GM18951 (cell line): Measurements from ENCODE around the gene ACVR1.
"Not testable (repeated sequence)": the region's sequence is repeated elsewhere in the genome, so short reads cannot be mapped to it uniquely, and the experiment has no call there.

Source experiments
- POLR2A ChIP-seq: IDR thresholded peaks from 4 replicates; pipeline ENCODE4 v1.6.1; 2011; ENCODE audit warnings: mild to moderate bottlenecking; ENCODE audit not compliant: insufficient read length, insufficient read depth; ENCODE audit errors: extremely low read depth
- in situ Hi-C: fragments of 300-500 bp; cut with MboI; formaldehyde crosslinking; loops from one replicate; pipeline ENCODE4 v1.12.0; 2022; ENCODE audit warnings: low sequenced_read_pairs, mixed read lengths, inconsistent platforms; ENCODE audit not compliant: unreplicated experiment

The ACVR1 gene

DNA sequence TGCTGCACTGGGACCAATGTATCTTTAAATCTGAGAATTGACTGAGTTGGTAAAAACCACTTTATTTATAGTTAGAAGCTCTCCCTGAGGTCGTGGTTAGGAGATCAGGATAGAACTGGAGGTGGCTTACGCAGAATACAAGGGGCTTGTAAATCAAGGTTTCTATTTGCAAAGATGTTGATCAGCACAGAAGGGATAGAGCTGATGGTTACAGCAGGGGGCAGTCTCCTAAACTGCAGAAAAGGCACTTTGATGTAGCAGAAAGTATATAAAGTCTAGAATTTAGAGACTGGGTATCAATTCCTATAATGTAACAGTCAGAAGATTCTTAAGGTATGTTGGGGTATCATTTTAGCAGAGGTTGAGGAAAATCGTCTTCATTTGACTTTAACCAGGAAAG lies 25.2 kb upstream of the ACVR1 start:
- TF ChIP-seq POLR2A = no peak
- in situ Hi-C loops = no loop called here

DNA sequence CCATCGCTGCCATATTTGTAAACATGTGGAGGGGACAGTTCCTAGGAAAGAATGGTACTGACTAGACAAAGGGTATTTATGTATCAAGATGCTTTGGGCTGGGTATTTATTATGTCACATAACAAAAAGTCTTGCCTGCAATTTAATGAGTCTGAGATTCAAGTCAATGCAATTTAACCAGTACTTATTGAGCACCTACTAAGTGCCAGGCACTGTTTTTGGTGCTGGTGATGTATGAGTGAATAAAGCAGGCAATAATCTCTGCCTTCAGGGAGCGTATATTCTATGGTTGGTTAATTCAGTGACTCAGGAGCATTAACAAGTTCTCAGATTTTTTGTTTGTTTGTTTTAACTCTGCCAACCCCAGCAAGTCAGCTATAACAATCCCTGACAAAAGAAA lies 24.6 kb upstream of the ACVR1 start:
- no peak for TF ChIP-seq POLR2A

DNA sequence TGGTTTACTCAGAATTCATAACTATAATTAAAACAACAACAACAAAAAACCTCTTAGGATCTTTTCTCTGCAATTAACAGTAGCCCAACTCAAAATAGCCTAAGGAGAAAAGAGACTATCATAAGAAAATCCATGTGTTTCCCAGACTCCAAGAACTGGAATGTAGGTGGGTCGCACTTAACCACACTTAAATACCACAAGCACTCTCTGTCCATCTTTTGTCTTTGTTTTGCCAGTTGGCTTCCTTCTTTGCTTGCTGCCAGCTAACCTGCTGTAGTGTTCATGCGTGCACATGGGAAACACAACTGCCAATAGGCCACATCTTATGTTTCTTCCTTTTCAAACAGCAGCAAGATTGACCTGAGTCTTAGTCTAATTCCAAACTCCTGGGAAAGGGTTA lies 24.1 kb upstream of the ACVR1 start:
- in situ Hi-C loops = no loop called here
- no peak for TF ChIP-seq POLR2A

More for the DNA sequence above, 24.6 kb upstream of the ACVR1 start:
- in situ Hi-C loops = no loop called here

DNA sequence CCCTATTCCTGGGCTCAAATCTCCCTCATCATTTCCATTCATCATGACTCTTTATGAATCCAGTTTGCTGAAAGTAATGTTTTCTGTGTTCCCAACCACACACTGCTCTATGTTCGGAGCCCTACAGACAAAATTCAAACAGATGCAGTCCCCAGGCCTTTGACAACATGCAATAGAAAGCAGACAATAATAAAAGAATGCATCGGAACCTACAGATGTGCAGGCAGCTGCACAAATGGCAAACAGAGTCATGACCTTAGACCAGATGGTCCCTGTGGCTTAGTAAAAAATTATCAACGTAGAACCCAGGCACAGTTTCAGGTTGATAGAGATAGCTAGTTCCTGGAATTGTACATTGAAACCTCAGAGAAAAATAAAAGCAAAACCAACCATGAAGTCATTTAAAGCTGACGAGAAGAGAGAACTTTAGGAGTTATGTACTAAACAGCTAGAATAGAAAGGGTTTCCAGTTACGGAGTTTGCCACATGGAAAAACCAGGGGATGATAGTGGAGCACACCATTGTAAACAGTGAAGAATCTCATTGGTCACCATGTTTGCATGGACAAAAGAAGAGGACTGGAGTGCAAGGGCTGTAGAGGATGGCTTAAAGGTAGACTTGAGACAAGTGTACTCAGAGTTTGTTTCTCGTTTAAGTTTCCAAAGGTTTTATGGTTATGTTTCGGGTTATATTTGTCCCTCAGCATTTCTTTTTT lies 23.2 kb upstream of the ACVR1 start:
- no peak for TF ChIP-seq POLR2A
- in situ Hi-C loops = no loop called here

DNA sequence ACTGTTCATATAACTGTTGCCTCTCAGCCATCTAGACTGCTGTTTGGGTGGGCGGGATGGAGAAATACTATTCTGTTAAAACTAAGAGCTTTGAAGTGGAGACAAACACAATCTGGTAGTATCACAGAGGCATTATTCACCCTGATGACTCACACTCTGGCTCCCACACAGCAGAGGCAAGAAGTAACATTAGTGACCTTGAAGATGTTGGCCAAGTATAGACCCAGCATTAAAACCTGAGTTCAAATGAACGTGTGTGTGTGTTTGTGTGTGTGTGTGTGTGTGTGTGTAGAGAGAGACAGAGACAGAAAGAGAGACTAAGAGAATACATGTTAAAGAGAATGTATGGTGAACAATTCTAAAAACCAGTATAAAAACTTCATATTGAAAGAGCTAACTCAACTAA lies 22.5 kb upstream of the ACVR1 start:
- in situ Hi-C loops = no loop called here
- TF ChIP-seq POLR2A = no peak

DNA sequence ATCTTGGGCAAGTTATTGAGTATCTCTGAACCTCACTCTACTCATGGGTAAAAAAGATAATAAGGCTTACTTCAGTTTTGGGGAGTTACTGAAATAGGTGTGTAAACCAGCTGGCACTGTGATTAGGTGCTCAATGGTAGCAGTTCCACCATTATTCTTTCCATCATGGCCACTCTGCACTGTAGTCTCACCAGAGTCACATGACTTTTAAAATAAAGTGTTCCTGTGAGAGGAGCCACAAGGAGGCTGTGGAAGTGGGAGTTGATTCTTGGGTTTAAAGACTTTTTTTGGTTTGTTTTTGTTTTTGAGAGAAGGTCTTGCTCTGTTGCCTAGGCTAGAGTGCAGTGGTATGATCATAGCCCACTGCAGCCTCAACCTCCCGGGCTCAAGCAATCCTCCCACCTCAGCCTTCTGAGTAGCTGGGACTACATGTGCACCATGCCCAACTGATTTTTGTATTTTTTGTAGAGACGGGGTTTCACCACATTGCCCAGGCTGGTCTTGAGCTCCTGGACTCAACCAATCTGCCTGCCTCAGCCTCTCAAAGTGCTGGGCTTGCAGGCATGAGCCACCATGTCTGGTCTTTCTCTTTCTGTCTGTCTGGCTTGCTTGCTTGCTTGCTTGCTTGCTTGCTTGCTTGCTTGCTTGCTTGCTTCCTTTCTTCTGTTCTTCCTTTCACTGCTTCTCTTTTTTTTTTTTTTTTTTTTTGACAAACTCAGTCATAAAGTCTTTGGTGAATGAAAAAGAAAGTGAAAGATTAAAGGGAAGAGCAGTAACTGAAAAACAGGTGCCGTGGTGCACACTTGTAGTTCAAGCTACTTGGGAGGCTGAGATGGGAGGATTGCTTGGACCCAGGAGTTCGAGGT lies 21.2 kb upstream of the ACVR1 start:
- no peak for TF ChIP-seq POLR2A
- in situ Hi-C loops = no loop called here

DNA sequence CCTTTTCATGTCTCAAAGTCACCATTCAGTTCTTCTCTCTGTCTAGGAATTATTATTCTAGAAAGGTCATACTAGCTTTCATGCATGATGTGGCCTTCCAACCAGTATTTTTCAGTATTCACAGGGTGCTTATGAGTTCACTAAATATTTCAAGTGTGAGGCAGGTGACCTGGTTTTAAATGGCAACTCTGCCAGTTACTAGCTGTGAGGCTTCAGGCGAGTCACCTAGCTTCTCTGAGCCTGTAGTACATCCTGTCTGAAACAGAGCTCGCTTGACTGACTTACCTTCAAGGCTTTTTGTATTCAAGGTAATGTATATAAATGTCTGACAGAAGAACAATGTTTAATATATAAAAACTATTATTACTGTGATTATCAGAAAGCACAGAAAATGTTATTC lies 19.4 kb upstream of the ACVR1 start:
- no peak for TF ChIP-seq POLR2A
- in situ Hi-C loops = no loop called here

DNA sequence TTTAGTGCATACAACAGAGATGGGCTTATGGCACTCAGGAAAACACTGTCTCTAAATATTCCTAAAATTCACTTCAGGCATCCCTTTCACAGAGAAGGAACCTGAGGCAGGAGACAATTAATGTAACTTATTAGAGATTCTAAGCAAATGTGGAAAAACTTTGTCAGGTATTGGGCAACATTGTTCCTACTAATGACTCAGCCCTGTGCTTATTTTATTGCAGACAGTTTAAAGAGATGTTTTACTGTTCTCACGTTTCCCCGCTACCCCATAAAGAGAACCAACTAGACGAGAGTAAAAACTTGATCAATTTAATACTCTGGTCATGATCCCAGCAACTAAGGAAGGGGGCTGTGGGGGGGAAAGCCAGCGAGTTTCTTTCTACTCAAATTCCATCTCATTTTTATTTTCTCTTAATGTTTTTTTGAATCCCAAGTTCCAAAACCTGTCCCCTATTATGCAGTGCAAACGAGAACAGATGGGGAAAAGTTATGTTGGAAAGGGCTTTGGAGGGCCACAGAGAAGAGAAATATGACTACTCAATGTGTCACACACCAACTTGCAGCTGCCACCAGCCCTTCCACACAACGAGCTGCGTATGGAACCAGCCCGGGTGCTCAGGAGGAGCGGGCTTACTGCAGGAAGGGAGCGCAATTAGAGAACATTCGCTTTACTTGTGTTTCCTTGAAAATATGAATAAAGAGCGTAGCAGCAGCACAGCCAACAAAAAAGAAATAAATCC lies 18.7 kb upstream of the ACVR1 start:
- in situ Hi-C loops = no loop called here
- TF ChIP-seq POLR2A = no peak

DNA sequence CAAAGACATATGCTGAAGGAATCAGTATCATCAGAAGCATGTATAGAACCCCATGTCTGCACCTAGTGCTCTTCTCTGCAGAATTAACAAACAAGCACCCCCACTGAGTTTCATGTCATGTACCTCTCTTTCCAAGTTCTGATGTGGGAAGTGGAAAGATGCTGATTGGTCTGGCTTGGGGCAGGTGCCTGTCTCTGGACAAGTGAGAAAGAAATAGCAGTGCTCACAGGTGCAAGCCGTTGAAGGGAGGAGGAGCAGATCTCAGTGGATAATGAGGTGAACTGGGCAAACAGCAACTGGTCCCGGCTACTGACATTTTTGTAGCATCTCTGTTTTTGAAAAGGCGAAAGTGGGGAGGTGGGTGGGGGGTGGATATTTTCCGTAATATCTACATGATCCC lies 17.5 kb upstream of the ACVR1 start:
- in situ Hi-C loops = no loop called here
- TF ChIP-seq POLR2A = no peak

DNA sequence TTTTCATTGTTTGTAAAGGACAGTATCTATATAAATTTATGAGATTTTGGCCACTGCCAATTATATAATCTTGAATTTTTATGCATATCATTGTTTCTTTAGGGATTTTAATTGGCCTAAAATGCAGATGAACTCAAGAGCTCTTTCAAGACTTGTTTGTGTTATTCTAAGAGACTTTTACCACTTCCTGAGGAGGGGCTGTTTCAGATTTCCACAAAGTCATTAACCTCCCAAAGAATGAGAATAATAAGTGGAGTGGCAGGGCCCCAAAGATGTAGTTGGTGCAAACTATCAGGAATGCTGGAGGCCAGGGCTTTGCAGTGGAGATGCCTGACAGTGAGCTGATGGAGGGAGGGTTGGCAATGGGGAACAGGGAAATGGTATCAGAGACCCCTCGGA lies 15.5 kb upstream of the ACVR1 start:
- TF ChIP-seq POLR2A = no peak
- in situ Hi-C loops = no loop called here

DNA sequence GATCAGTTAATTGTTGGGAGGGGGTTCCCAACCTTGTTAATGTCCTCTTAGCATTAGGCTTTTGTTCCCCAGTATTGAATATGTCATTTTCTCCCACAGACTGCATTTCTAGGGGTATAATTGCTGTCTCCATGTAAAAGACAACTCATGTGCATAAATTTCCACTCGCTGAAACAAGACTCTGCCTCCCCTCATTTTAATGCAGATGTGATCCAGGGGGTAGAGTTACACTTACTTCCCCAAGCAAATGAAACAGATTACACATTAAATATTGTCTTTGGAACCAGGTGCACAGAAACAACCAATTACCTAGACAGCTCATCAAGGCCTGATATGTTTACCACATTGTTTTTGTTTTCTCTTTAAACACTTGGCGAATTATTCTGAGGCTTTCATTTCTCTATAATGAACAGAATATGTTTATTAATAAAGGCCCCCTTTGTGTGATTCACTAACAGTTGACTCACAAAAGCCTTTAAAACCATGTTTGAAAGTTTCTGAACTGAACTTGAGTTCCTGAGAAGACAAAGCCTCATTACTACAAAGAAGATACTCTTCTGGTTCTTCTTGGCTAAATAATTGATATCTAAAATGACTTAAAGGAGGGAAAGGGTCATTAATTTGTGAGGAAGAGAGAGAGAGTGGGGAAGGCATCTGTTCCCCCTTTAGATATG lies 15.0 kb upstream of the ACVR1 start:
- TF ChIP-seq POLR2A = no peak
- in situ Hi-C loops = no loop called here

DNA sequence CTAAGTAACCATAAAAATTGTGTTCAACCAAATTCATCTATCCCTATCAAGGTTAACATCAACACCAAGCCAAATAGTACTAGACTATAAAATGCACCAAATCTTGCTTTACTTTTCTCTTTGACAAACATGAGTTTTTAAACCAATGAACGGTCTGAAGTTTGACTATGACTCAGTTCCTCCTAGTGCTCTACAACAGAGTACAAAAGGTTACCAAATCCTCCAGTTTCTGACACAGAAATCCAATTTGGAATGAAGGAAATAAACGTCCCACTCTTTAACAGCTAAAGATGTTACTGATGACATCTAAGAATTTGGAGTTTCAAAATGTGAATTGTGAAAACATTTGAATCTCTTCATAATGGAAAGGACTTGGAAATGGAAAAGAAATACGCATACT lies 11.8 kb upstream of the ACVR1 start:
- TF ChIP-seq POLR2A = no peak
- in situ Hi-C loops = no loop called here

DNA sequence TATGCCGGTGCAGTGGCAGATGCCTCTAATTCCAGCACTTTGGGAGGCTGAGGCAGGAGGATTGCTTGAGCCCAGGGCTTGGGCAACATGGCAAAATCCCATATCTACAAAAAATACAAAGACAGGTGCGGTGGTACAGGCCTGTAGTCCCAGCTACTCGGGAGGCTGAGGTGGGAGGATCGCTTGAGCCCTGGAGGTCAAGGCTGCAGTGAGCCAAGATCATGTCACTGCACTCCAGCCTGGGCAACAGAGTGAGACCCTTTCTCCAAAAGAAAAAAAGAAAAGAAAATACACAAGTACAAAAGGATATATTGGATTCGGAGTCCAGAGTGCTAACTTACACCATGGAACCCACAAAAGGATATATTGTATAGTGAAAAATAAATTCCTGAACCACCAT lies 8.4 kb upstream of the ACVR1 start:
- in situ Hi-C loops = not testable (repeated sequence)

DNA sequence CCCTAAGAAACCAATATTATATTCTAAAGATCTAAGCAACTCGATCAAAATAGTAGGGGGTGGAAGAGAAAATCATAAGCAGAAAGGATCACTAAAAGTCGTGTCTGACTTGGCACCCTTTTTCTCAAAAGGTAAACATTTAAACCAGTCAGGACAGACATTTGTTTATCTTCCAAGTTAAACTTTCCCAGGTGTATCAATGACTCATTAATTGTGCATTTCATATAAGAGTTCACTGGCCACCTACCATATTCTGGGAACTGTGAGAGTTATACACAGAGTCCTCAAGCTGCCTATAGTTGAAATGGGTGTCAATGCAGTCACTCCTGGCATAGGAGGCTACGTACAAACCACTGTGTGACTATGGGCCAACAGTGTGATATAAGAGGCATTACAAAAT lies 4.8 kb upstream of the ACVR1 start:
- in situ Hi-C loops = no loop called here
- TF ChIP-seq POLR2A = no peak
